ENCODE results near the gene AGTRAP.
A peak's percentile ranks its signal among the peaks of the same experiment; 100 is the strongest.

The AGTRAP gene

DNA sequence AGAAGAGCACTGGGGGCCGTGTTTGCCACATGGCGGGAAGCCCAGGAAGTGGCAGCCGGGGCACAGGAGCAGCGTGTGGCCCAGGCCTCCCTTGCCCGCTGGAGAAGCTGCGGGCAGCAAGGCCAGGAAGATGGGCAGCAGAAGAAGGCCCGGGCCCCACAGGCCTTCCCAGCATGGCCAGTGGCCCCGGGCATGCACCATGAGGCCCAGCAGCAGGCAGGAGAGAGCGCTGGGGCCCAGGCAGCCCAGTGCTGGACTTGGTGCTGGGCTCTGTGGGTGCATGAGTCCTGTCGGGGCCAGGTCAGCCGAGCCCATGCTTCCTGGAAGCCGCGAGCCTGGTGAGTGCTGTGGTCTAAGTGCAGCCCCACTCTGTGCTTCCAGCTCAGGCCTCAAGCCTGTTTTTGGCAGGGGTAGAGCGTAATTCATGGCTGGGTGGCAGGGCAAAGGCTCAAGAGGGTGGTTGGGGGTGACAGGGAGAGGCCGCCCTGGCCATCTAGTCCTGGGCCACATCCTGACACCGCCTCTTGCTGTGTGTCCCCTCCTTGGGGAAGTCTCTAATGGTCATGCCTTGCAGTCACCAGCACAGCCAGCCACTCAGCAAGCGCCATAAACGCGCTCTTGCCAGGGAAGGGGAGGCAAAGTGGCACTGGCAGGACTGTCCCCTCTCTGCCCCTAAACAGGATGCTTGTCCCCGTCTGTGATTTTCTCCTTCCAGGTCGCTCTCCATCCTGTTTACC, 48.5 kb downstream of the AGTRAP start:
- DNase-seq (ENCODE audit: low read depth in 2 of 2), result no peak

DNA sequence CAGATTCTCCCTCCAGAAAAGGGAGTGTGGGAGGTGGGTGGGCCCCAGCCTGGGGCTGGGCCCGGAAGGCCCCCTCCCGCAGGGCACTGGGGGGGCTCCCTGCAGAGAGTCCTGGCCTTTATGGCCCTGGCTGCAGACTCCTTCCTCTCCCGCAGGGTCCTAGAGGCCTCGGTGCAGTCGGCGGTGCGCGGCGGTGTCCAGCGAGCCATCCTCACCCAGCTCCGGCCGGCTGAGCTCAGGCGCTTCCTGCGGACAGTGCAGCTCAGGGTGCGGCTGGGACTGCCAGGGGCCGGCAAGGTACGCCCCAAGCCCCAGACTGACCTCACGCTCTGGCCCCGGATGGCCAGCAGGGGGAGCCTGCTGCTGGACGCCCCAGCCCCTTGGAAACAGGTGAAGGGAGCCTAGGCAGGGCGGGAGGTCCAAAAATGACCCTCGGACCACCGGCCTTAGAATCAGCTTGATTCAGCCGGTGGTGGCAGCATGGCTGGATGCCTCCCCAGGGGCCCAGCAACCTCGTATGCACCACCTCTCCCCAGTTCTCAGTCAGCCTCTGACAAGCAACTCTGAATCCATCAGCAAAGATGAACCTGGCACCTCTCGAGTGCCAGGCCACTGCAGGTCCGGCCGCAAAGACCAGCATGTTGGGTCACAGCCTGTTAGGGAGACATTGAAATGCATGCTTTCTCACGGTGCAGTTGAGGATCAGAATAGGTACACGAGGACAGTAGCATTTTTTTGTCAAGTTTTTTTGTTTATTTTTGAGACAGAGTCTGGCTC, 49.2 kb downstream of the AGTRAP start:
- DNase-seq (ENCODE audit: low read depth in 2 of 2), result peak; percentile 34 to 37

DNA sequence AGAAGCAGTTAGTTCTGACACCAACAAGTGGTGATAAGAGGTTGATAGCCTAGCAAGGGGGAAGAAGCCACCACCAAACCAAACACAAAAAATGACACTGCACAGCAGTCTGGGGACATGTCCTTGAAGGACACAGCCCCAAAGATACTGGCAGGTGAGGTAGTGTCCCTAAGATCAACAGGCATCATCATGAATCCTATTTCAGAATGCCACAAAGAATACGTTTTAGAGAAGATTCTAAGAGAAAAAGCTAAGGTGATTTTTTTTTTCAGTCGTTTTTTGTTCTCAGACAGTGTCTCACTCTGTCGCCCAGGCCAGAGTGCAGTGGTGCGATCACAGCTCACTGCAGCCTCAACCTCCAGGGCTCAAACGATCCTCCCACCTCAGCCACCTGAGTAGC, 50.2 kb downstream of the AGTRAP start:
- no peak for DNase-seq (ENCODE audit: low read depth in 2 of 2)

DNA sequence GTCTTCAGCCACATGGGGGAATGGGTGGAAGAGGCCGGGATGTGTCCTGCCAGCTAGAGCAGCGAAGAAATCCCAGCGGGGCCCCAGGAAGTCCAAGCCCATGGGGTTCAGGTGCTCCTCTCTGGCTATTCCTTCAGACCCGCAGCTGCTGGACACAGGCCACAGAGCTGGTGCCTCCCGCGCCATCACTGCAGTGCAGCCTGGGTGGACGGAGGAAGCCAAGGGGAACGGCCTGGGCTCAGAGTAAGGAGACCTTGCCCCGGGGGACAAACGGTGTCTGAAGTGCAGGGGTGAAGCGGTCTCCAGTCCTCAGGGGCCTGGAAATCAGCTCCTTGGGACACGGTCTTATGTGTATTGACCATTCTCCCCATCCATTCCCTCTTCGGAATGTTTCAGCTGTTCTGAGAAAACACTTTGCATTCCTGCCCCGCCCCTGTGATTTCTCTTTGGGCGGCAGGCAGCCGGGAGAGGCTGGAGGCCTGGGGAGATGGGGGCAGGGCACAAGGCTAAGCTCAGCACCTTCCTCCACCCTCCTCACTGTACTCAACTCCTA, 51.4 kb downstream of the AGTRAP start:
- no peak for DNase-seq (ENCODE audit: low read depth in 2 of 2)

DNA sequence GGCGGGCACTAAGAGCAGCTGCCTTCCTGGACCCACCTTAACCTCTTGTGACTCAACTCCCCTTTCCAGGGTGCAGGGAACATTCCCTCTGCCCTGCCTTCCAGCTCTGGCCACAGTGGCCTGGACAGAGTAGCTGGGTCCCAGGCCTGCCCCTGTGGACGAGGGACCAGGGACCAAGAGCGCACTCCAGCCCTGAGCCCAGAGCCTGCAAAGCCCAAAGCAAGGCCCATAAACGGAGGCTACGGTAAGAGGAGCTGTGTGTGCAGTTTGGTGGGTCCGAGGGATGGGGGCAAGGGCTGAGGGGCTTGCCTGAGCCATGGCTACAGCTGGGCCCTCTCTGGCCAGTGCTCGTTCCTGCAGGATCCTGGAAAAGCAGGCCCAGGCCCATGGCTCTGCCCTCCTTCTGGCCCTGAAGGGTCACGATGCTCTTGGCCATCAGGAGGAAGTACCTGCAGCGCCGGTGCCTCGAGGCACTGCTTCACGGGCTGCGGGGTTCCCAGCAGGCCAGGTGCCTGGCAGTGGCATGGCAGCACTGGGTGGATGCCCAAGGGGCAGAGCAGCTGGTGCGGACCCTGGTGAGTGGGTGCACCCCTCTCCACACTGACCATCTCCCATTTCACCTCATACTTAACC, 52.0 kb downstream of the AGTRAP start:
- DNase-seq (ENCODE audit: low read depth in 2 of 2), result no peak

DNA sequence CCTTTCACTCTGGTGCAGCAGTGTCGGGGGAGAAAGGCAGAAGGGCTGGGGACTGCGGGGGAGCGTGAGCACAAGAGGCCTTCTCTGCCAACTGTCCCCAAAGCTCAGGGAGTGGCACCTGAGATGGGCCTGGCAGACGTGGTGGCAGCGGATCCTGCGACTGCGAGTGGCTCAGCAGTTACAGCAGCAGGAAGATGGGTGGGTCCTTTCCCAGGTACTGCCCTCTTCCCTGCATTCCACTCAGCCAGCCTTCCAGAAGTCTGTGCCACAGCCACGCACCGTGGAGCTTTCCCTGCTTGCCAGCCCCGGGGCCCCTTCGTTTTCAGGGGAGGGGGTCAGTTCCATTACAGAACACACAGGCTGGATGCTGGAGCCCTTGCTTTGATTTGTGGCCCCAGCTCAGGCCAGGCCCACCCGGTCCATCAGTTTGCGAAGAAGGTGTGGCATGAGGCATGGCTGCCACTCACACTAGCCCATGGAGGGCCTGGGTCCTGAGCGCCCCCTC, 52.7 kb downstream of the AGTRAP start:
- no peak for DNase-seq (ENCODE audit: low read depth in 2 of 2)

DNA sequence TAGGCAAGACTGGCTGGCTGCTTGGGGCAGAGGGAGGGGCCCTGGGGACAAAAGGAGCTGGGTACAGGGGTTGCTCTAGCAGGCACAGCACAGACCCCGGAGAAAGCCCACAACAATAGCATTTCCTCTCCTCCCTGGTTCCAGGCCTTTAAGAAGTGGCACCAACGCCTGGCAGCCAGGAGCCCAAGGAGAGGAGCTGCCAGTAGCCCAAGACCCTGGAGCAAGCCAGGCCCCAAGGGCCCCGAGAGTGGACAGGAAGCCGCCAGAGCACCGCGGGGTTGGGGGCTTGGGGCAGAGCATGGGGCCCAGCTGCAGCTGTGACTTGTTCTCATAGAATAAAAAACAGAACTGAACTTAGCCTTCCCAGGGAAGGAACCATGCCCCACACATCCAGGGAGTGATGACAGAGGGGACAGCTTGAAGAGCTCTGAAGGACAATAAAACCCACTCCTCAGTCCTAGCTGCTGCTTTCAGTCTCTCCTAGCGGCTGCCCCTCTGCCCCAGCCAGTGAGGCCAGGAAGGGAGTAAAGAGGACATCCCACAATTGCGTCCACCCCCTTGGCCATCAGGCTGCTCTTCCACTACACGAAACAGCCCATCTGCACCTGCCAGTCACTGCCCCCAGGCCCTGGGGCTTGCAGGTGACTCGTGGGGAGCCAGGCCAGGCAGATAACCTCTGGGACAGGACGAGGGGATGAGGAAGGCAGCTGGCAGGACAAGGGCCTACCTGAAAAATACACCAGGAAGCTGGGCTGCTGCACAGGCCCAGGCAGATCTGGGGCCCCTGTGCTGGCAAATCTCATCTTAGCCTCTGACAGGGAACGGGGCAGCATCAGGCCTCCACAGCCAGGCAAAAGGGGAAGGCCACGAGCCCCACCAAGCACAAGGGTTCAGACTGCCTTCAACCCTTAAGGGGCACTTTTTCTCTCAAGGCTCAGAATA, 53.5 kb downstream of the AGTRAP start:
- DNase-seq (ENCODE audit: low read depth in 2 of 2), result no peak

DNA sequence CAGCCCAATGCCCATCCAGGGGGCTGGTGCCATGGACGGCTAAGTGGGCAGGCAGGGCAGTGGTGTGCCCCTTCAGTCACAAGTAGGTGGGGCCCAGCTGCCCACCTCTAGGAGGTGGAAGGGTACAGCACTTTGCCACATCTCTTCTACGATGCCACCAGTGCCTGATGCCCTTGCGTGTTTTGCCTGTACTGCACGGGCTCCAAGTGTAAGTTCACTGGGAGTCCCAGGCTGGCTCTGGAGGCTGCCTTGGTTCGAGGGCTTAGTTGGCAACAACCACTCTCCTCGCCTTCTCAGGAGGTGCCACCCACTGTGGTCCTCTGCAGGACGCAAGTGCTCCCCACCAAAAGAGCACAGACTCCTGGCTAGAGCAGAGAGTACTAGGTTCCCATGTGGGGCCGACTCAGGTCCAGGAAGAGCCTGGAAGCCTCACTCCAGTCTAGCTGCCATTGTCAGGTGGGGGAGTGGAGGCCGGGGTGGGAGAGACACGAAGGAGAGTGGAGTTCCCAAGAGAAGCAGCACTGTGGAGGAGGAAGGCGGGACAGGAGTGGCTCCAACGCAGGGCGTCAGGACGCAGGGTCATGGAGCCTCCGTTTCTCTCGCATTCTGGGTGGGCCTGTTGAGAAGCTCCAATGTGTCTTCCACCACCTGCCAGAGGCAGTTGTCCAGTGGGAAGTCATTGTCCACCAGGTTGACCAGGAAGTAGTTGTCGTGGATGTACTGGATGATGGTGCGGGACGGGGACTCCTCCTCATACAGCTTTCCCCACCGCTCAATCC, 54.4 kb downstream of the AGTRAP start:
- no peak for DNase-seq (ENCODE audit: low read depth in 2 of 2)

DNA sequence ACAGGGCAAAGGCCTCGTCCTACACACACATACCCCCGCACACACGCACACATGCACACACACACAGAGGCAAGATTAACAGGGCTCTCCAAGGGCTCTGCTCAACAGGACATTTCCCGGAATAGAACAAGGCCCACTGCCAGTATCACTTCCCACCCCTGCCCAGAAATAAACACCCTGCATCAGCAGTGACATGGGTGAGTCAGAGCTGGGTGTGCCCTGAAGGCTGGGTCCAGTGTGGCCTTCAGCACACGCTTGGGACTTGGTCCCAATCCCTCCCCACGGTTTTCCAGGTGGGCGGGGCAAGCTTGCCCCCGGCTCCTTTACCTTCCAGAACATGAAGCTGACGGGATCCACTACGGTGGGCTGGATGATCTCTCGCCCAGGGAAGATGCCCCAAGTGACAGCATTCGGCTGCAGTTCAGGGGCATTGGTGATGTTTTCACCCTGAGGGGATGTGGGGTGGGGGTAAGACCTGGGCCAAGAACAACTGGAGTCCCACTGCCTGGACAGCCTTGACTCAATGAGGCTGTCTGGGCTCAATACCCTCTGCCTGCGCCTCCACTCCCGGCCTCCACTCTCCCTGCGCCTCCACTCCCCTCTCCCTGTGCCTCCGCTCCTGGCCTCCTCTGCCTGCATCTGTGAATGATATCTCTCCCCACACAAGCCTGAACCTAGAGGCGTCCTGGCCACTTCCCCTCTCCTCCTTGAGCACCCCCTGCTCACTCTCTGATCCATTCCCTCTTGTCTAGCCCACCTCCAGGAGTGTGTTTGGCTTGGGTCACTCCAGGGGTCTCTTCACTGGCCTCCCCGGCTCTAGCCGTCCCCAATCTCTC, 55.2 kb downstream of the AGTRAP start:
- no peak for DNase-seq (ENCODE audit: low read depth in 2 of 2)

DNA sequence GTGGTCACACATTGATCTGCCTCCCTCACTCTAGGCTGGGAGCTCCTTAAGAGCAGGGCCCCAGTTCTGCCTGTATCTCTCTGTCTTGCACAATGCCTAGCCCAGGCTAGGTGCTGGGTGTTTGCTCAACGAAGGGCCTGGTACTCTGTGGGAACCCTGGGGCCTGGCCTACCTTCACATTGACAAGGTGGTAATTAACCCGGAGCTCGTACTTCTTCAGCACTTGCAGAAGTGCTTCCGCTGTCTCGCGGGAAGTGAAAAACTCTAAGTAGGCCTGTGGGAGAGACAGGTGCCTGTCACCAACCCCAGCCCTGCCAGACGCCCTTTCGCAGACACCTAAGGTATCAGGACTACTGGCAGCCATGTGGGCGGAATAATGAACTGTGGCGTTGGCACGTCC, 56.2 kb downstream of the AGTRAP start:
- DNase-seq (ENCODE audit: low read depth in 2 of 2), result no peak

DNA sequence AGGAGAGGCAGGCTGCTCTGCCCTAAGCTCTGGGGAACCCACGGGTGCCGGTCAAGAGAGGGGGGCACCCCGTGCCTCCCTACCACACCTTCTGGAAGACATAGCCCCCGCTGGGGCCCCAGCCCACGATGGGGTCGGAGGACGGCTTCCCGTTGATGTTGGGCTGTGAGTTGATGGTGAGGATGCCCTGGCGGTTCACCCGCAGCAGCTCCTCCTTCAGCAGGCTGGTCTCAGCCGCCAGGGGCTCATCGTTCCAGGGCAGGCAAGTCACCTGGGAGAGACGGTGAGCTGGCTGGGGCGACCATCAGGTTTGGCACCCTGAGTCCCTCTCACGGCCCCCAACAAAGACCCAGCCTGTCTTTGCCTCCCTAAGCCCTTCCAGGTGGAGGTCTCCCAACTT, 57.9 kb downstream of the AGTRAP start:
- no peak for DNase-seq (ENCODE audit: low read depth in 2 of 2)

DNA sequence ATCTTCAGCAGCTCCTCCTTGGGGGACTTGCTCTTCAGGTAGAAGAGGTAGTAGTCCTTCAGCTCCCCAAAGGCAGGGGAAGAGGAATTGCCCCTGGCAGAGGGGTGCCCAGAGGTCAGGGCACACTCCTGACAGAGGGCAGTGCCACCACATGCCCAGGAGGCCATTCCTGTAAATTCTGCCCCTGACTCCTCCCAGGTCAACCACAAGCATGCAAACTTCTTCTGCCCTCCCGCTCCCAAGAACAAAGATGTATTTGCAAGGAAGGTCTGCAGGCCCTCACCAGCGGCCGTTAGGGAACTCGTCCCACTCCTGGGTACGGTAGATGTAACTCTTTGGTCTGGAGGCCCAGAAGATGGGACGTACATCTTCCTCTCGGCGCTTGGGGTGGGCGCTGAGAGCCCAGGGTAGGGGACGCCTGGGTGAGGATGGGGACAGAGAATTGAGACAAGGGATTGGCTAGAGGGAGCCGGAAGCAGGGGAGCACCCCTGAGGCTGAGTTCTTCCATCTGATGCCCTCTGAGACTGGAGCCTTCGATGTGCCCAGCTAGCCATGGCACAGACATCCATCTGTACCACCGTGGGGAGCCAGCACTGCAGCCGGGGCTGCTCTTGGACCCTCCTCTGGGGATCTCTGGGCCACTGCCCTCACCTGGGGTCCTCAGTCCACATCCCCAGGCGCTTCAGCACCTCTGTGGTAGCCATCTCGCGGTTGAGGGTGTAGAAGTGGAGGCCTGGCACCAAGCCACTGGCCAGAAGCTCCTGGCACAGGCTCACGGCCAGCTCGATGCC, 58.7 kb downstream of the AGTRAP start:
- no peak for DNase-seq (ENCODE audit: low read depth in 2 of 2)

DNA sequence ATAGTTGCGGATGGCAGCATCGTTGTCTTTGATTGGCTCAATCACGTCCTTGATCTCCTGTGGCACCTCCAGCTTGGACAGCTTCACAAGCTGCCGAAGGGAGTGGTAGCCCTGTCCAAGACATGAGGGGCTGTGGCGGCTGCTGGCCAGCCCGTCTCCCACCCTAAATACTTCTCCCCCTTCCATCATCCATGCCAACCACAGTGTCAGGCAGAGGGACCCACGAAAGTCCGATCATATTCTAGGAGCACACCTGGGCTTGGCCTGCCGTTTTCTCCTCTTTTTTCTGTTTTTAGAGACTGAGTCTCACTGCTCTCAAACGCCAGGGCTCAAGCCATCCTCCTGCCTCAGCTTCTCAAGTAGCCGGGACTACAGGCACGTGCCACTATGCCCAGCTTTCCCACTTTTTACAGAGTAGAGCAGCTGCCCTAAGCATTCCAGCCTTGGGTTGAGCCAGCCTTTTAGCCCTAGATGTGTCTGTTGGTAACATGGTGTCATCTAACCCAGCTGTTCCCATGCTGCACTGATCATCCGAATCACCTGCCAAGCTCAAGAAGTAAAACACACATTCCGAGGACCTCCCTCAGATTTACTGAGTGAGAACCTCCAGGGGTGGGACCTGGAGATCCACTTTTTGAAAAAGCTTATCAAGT, 59.4 kb downstream of the AGTRAP start:
- no peak for DNase-seq (ENCODE audit: low read depth in 2 of 2)

DNA sequence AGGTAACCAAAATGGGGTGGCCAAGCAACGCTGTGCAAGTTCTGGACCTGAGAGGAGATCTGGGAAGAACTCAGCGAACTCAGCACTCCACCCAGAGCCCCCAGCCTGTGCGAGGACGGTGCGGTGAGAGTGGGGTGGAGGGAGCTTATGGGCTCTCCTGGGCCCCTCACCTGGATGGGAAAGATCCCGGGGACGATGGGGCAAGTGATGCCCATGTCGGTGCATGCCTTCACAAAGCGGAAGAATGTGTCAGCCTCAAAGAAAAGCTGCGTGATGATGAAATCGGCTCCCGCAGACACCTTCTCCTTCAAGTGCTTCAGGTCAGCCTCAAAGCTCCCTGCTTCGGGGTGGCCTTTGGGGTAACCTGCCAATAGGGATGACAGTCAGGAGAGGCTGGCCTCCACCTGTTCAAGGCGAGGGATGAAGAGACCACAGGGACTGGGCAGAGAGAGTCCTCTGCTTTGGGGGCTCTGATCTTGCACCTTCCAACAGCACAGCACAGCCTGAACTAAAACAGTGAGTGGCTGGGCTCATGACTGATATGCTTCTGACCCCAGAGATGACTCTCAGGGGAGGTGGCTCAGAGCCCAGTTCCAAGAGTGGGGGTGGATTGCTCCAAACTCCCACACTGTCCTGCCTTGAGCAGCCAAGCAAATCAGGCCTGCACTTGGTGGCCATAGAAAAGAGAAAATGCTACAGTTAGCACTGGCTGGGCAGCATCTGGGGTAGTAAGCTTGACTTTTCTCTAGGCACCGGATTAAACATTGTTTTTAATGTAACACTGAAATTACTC, 60.3 kb downstream of the AGTRAP start:
- DNase-seq (ENCODE audit: low read depth in 2 of 2), result no peak

DNA sequence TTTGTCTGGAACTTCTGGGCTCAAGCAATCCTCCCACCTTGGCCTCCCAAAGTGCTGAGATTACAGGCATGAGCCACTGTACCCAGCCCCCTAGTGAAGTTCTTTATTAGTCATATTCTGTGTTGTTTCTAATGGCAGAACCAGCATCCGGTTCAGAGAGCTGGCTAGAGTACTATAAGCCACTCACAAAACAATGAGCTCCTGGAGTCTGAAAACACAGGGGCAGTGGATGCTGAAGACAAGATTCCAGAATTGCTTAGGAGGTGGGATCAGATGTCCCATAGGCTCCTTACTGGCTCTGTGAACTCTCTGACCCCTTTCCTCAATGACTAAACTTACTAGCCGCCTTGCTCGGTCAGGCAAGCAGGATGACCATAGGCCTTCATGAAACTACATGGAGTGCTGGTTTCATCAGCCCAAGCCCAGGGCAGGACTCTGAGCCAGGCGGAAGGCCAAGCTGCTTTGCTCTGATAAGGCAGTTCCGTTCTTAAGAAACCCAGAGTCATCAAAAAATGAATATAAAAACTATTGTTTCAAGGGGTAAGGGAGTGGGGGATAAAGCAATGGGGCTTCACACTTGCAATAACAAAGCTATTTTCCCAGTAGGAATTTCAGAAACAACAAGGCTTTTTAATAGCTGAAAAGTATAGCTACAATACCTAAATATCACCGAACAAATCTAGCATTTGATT, 61.7 kb downstream of the AGTRAP start:
- DNase-seq (ENCODE audit: low read depth in 2 of 2), result no peak

DNA sequence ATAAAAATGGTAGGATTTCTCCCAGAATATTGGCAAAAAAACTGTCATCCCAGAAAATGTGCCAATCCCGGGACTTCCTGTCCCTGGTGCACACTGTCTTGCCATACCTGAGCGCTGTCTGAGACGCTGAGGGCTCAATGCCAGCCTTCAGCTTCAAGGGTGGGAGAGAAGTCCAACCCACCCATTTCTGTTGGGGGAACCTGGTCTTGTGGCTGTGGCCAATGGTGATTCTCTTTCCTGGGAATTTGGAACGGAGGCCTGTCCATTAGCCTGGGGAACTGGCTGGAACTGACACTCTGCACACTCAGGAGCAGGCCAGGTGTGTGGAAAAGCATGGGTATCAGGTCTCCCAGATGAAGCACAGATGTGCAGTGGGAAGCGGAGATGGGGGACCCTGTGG, 63.2 kb downstream of the AGTRAP start:
- DNase-seq (ENCODE audit: low read depth in 2 of 2), result no peak

DNA sequence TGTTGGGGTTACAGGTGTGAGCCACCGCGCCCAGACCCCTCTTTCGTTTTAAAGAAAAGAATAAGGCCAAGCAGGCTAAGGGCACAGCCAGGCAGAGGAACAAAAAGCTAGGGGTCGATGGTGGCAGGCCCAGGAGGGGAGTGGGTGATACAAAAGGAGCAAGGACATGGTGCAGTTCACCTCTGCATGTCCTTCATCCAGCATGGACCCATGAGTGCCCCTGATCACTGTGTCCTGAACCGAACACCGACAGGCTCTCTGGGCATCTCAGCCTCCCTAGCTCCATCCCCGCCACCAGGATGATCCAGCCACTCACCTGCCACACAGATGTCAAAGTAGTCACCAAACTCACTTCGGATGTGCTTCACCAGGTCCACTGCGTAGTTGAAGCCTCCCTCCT, 64.0 kb downstream of the AGTRAP start:
- no peak for DNase-seq (ENCODE audit: low read depth in 2 of 2)

All from stimulated activated CD8-positive, alpha-beta memory T cell treated with anti-CD3 and anti-CD28 coated beads, Interleukin-2, amount 100 ng/mL, for 48 hours (primary cell).